ENCODE measurements around the gene FCAMR.

DNA sequence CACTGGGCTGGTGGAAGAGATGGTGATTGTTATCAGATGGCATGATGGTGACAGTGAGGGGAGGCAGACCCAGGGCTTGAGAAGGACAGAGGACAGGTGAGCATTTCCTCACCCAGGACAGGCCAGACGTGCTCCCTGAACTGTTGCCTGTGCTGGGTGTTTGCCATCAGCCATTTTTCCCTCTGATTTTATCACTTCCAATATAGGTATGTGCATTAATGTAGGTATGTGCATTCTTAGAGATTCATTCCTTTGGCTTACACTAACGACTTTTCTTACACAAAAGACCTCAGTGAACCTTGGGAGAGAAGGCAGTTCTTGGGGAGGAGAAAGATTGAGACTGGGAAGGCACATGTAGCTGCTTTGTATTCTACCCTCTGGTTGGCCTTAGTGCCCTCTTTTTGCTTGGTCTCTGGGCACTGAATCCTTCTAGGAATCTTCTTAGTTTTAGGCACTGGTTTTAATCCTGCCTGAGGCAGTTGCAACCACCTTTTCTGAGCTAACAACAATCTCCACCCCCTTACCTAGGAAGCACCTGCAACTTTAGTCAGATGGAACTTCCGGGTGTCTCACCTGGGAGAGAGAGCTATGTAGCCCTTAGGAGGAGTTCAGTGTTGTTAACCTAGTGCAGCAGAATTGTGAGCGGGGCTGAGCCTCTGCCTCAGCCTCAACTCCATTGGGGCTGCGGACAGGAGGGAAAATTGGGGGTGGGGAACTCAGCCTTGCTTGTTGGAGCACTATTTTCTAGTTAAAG is 31.4 kb upstream of the FCAMR start:
- TF ChIP-seq, protein P1, sequence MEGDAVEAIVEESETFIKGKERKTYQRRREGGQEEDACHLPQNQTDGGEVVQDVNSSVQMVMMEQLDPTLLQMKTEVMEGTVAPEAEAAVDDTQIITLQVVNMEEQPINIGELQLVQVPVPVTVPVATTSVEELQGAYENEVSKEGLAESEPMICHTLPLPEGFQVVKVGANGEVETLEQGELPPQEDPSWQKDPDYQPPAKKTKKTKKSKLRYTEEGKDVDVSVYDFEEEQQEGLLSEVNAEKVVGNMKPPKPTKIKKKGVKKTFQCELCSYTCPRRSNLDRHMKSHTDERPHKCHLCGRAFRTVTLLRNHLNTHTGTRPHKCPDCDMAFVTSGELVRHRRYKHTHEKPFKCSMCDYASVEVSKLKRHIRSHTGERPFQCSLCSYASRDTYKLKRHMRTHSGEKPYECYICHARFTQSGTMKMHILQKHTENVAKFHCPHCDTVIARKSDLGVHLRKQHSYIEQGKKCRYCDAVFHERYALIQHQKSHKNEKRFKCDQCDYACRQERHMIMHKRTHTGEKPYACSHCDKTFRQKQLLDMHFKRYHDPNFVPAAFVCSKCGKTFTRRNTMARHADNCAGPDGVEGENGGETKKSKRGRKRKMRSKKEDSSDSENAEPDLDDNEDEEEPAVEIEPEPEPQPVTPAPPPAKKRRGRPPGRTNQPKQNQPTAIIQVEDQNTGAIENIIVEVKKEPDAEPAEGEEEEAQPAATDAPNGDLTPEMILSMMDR (IDR thresholded peaks at IDR 0.05): no peak
- no peak for TF ChIP-seq POLR2A (IDR thresholded peaks at IDR 0.05)
- no peak for TF ChIP-seq EP300 (IDR thresholded peaks at IDR 0.05)
